Measurements from ENCODE around the gene LAD1.

The LAD1 gene

GRCh38 chr1:201443747-201444146 lies 44.6 kb upstream of the LAD1 start:
- Histone ChIP-seq H2BK120ac (ENCODE audit: insufficient read depth, low read length, poor library complexity) (no peak overlapping the region), H3K27me3 (ENCODE audit: insufficient read depth, low read length) (no peaks in the 10 kb centered on the region), H3K23ac (ENCODE audit: low read length) (no peak overlapping the region), H3K4ac (ENCODE audit: low read depth, low read length) (no peak overlapping the region), H3K18ac (ENCODE audit: low read length) (no peak overlapping the region), H3K9ac (ENCODE audit: low read length) (no peak overlapping the region), H3K4me3 (ENCODE audit: low read depth, low read length) (no peak overlapping the region), H4K12ac (ENCODE audit: low read depth, low read length) (no peak overlapping the region), H3K79me1 (ENCODE audit: low read length) (no peaks in the 10 kb centered on the region), H3K79me2 (ENCODE audit: control insufficient read depth, insufficient read depth, low read length, poor library complexity) (no peaks in the 10 kb centered on the region), H3K4me2 (ENCODE audit: low read length) (no peak overlapping the region), H2BK12ac (ENCODE audit: low read length) (no peak overlapping the region), H3K9me3 (ENCODE audit: insufficient read depth, low read depth, low read length) (no peaks in the 10 kb centered on the region), H3K4me1 (ENCODE audit: control insufficient read depth in 1 of 2, insufficient read depth in 2 of 2, low read length in 2 of 2) (peaks cover 5 to 12% of the 10 kb centered on the region in 2 experiments), H2AFZ (ENCODE audit: insufficient read depth, low read length, poor library complexity) (no peak overlapping the region), H4K8ac (ENCODE audit: low read depth, low read length) (no peak overlapping the region), H3K27ac (ENCODE audit: low read depth, low read length) (no peak overlapping the region), H4K91ac (ENCODE audit: low read depth, low read length) (no peak overlapping the region), H2BK5ac (ENCODE audit: low read depth, low read length, poor library complexity) (no peak overlapping the region), H2AK5ac (ENCODE audit: low read length) (no peak overlapping the region), H3K36me3 (ENCODE audit: control insufficient read depth in 1 of 2, insufficient read depth in 2 of 2, low read length in 2 of 2) (no peaks in the 10 kb centered on the region), H3K14ac (ENCODE audit: low read length) (no peak overlapping the region)
- WGBS (ENCODE audit: extremely low coverage, insufficient coverage, insufficient read length), result no CpG with 5 or more reads among the region's 7 CpGs
- no peak for DNase-seq

GRCh38 chr1:201436969-201437368 lies 37.8 kb upstream of the LAD1 start:
- H4K8ac ChIP-seq (ENCODE audit: low read depth, low read length), result no peak overlapping the region
- no peak overlapping the region for H4K12ac ChIP-seq (ENCODE audit: low read depth, low read length)
- no peak for DNase-seq
- H2BK12ac ChIP-seq (ENCODE audit: low read length), result no peak overlapping the region
- H2AFZ ChIP-seq (ENCODE audit: insufficient read depth, low read length, poor library complexity), result no peak overlapping the region
- H3K27ac ChIP-seq (ENCODE audit: low read depth, low read length), result no peak overlapping the region
- H4K91ac ChIP-seq (ENCODE audit: low read depth, low read length), result no peak overlapping the region
- no peaks in the 10 kb centered on the region for H3K79me1 ChIP-seq (ENCODE audit: low read length)
- no peak overlapping the region for H3K4me3 ChIP-seq (ENCODE audit: low read depth, low read length)
- no peaks in the 10 kb centered on the region for H3K9me3 ChIP-seq (ENCODE audit: insufficient read depth, low read depth, low read length)
- H3K27me3 ChIP-seq (ENCODE audit: insufficient read depth, low read length), result no peaks in the 10 kb centered on the region
- H3K4me1 ChIP-seq (ENCODE audit: control insufficient read depth in 1 of 2, insufficient read depth in 2 of 2, low read length in 2 of 2), result no peaks in the 10 kb centered on the region
- H3K14ac ChIP-seq (ENCODE audit: low read length), result no peak overlapping the region
- no peak overlapping the region for H2BK120ac ChIP-seq (ENCODE audit: insufficient read depth, low read length, poor library complexity)
- no peak overlapping the region for H2AK5ac ChIP-seq (ENCODE audit: low read length)
- H3K23ac ChIP-seq (ENCODE audit: low read length), result no peak overlapping the region
- WGBS (ENCODE audit: extremely low coverage, insufficient coverage, insufficient read length), result no CpG with 5 or more reads among the region's 3 CpGs
- H3K36me3 ChIP-seq (ENCODE audit: control insufficient read depth in 1 of 2, insufficient read depth in 2 of 2, low read length in 2 of 2), result no peaks in the 10 kb centered on the region
- no peak overlapping the region for H3K18ac ChIP-seq (ENCODE audit: low read length)
- H3K4ac ChIP-seq (ENCODE audit: low read depth, low read length), result no peak overlapping the region
- H3K4me2 ChIP-seq (ENCODE audit: low read length), result no peak overlapping the region
- H2BK5ac ChIP-seq (ENCODE audit: low read depth, low read length, poor library complexity), result no peak overlapping the region
- no peak overlapping the region for H3K9ac ChIP-seq (ENCODE audit: low read length)
- no peaks in the 10 kb centered on the region for H3K79me2 ChIP-seq (ENCODE audit: control insufficient read depth, insufficient read depth, low read length, poor library complexity)

GRCh38 chr1:201436393-201436792 lies 37.3 kb upstream of the LAD1 start:
- Histone ChIP-seq H3K36me3 (ENCODE audit: control insufficient read depth in 1 of 2, insufficient read depth in 2 of 2, low read length in 2 of 2) (no peaks in the 10 kb centered on the region), H2BK5ac (ENCODE audit: low read depth, low read length, poor library complexity) (no peak overlapping the region), H3K27ac (ENCODE audit: low read depth, low read length) (no peak overlapping the region), H3K4me1 (ENCODE audit: control insufficient read depth in 1 of 2, insufficient read depth in 2 of 2, low read length in 2 of 2) (no peaks in the 10 kb centered on the region), H3K27me3 (ENCODE audit: insufficient read depth, low read length) (no peaks in the 10 kb centered on the region), H2BK12ac (ENCODE audit: low read length) (no peak overlapping the region), H3K18ac (ENCODE audit: low read length) (no peak overlapping the region), H2AK5ac (ENCODE audit: low read length) (no peak overlapping the region), H3K14ac (ENCODE audit: low read length) (no peak overlapping the region), H2BK120ac (ENCODE audit: insufficient read depth, low read length, poor library complexity) (no peak overlapping the region), H3K4me3 (ENCODE audit: low read depth, low read length) (no peak overlapping the region), H3K9me3 (ENCODE audit: insufficient read depth, low read depth, low read length) (no peaks in the 10 kb centered on the region), H4K8ac (ENCODE audit: low read depth, low read length) (no peak overlapping the region), H3K4me2 (ENCODE audit: low read length) (no peak overlapping the region), H2AFZ (ENCODE audit: insufficient read depth, low read length, poor library complexity) (no peak overlapping the region), H3K79me2 (ENCODE audit: control insufficient read depth, insufficient read depth, low read length, poor library complexity) (no peaks in the 10 kb centered on the region), H3K4ac (ENCODE audit: low read depth, low read length) (no peak overlapping the region), H3K9ac (ENCODE audit: low read length) (no peak overlapping the region), H4K91ac (ENCODE audit: low read depth, low read length) (no peak overlapping the region), H3K23ac (ENCODE audit: low read length) (no peak overlapping the region), H3K79me1 (ENCODE audit: low read length) (no peaks in the 10 kb centered on the region), H4K12ac (ENCODE audit: low read depth, low read length) (no peak overlapping the region)
- no CpG with 5 or more reads among the region's 6 CpGs for WGBS (ENCODE audit: extremely low coverage, insufficient coverage, insufficient read length)
- DNase-seq, result peak; percentile 29 to 60

GRCh38 chr1:201434266-201434665 lies 35.1 kb upstream of the LAD1 start:
- Histone ChIP-seq H2BK120ac (ENCODE audit: insufficient read depth, low read length, poor library complexity) (no peak overlapping the region), H2AK5ac (ENCODE audit: low read length) (no peak overlapping the region), H2BK12ac (ENCODE audit: low read length) (no peak overlapping the region), H3K4me2 (ENCODE audit: low read length) (no peak overlapping the region), H3K9ac (ENCODE audit: low read length) (no peak overlapping the region), H3K79me2 (ENCODE audit: control insufficient read depth, insufficient read depth, low read length, poor library complexity) (no peaks in the 10 kb centered on the region), H3K14ac (ENCODE audit: low read length) (no peak overlapping the region), H4K12ac (ENCODE audit: low read depth, low read length) (no peak overlapping the region), H3K4me1 (ENCODE audit: control insufficient read depth in 1 of 2, insufficient read depth in 2 of 2, low read length in 2 of 2) (no peaks in the 10 kb centered on the region), H3K79me1 (ENCODE audit: low read length) (no peaks in the 10 kb centered on the region), H3K9me3 (ENCODE audit: insufficient read depth, low read depth, low read length) (no peaks in the 10 kb centered on the region), H4K8ac (ENCODE audit: low read depth, low read length) (no peak overlapping the region), H4K91ac (ENCODE audit: low read depth, low read length) (no peak overlapping the region), H3K36me3 (ENCODE audit: control insufficient read depth in 1 of 2, insufficient read depth in 2 of 2, low read length in 2 of 2) (no peaks in the 10 kb centered on the region), H3K23ac (ENCODE audit: low read length) (no peak overlapping the region), H2AFZ (ENCODE audit: insufficient read depth, low read length, poor library complexity) (no peak overlapping the region), H3K4me3 (ENCODE audit: low read depth, low read length) (no peak overlapping the region), H2BK5ac (ENCODE audit: low read depth, low read length, poor library complexity) (no peak overlapping the region), H3K4ac (ENCODE audit: low read depth, low read length) (no peak overlapping the region), H3K18ac (ENCODE audit: low read length) (no peak overlapping the region), H3K27me3 (ENCODE audit: insufficient read depth, low read length) (no peaks in the 10 kb centered on the region), H3K27ac (ENCODE audit: low read depth, low read length) (no peak overlapping the region)
- no peak for DNase-seq
- WGBS (ENCODE audit: extremely low coverage, insufficient coverage, insufficient read length), result no CpG with 5 or more reads among the region's 3 CpGs

Measured in trophoblast cell (in vitro differentiated cells and primary cell).